Esophagus muscularis mucosa (tissue), 4 donors: ENCODE results near the gene SCYL3.

Experiments used
- CTCF ChIP-seq, 3 experiments: fragments of 200-600 bp in 2 of 3; fragments of 450-650 bp in 1 of 3; sonication (generic) in 2 of 3; IDR thresholded peaks; one replicate each; pipeline ENCODE4 v1.5.1; 2017 to 2019; ENCODE audit warnings: antibody characterized with exemption in 3 of 3, mild to moderate bottlenecking in 2 of 3, moderate library complexity in 1 of 3
- EP300 ChIP-seq: sonication (generic); formaldehyde crosslinking; IDR thresholded peaks from one replicate; pipeline ENCODE4 v1.6.1; 2017; ENCODE audit warnings: antibody characterized with exemption
- POLR2A ChIP-seq: fragments of 450-650 bp; IDR thresholded peaks from one replicate; pipeline ENCODE4 v1.6.1; 2017; ENCODE audit warnings: antibody characterized with exemption, moderate library complexity, mild to moderate bottlenecking, low read depth

GRCh38 chr1:169824153-169824552 lies 69.5 kb downstream of the SCYL3 start:
- no peak for TF ChIP-seq CTCF (IDR thresholded peaks at IDR 0.05)
- no peak for TF ChIP-seq EP300
- no peak for TF ChIP-seq POLR2A
